H1 (cell line): ENCODE measurements around the gene SPOCK1. TPM values are rescaled to one million over a fixed set of nuclear protein-coding genes. Genes with fewer than 3 reads are reported as not detected.

Source experiments
- CTCF ChIA-PET: fragments of 300-600 bp; sonication (Branson Sonifier 250); formaldehyde crosslinking; loops from one replicate; lab custom pipeline; 2021; ENCODE audit not compliant: partially characterized antibody; lab: Charles Lee
- POLR2A ChIA-PET: fragments of 300-600 bp; sonication (Branson Sonifier 250); formaldehyde crosslinking; loops from one replicate; lab custom pipeline; 2021; ENCODE audit warnings: inconsistent platforms; ENCODE audit not compliant: partially characterized antibody; lab: Charles Lee
- DNase-seq, 2 experiments: peaks; one replicate each; pipeline versions ENCODE4 v3.0.0 to v3.0.0-alpha.2; 2010 to 2022; ENCODE audit warnings: low spot score in 2 of 2, low read depth in 1 of 2, mixed read lengths in 1 of 2
- FAIRE-seq: peaks from 2 replicates; lab custom pipeline; 2011; peaks lifted over from hg19 to GRCh38; lab: Jason Lieb, UNC
- H2AFZ ChIP-seq: 2 replicates; pipeline ENCODE4 v1.8.1; 2012; ENCODE audit warnings: low read length, inconsistent platforms
- H2AK5ac ChIP-seq: 2 replicates; pipeline ENCODE4 v1.6.1; 2013; ENCODE audit warnings: low read depth, low read length
- H2BK120ac ChIP-seq: replicated peaks from 2 replicates; pipeline ENCODE3; 2013; ENCODE audit warnings: low read depth, low read length, inconsistent platforms
- H2BK12ac ChIP-seq: 2 replicates; pipeline ENCODE4 v1.6.1; 2013; ENCODE audit warnings: low read depth, low read length
- H2BK15ac ChIP-seq: 2 replicates; pipeline ENCODE4 v1.6.1; 2013; ENCODE audit warnings: low read length
- H2BK20ac ChIP-seq: 2 replicates; pipeline ENCODE4 v1.6.1; 2013; ENCODE audit warnings: low read length
- H2BK5ac ChIP-seq: 2 replicates; pipeline ENCODE4 v1.6.1; 2013; ENCODE audit warnings: low read depth, low read length
- H3K14ac ChIP-seq: 2 replicates; pipeline ENCODE4 v1.6.1; 2013; ENCODE audit warnings: inconsistent platforms; ENCODE audit not compliant: insufficient read length
- H3K18ac ChIP-seq: 2 replicates; pipeline ENCODE4 v1.6.1; 2013; ENCODE audit warnings: low read length; ENCODE audit errors: extremely low read depth
- H3K23ac ChIP-seq: 2 replicates; pipeline ENCODE4 v1.6.1; 2013; ENCODE audit warnings: inconsistent platforms; ENCODE audit not compliant: insufficient read length
- H3K23me2 ChIP-seq: 2 replicates; pipeline ENCODE4 v1.6.1; 2013; ENCODE audit warnings: low read depth, low read length
- H3K27ac ChIP-seq: 2 replicates; pipeline ENCODE4 v1.6.1; 2011; ENCODE audit warnings: low read depth, low read length, inconsistent platforms
- H3K27me3 ChIP-seq, 4 experiments: replicated peaks in 1 of 4; 1 replicate in 1 of 4; 2 replicates in 3 of 4; pipeline versions ENCODE4 v1.6.1 to v1.8.1; 2011 to 2013; ENCODE audit warnings: low read length in 3 of 4, mild to moderate bottlenecking in 3 of 4, inconsistent platforms in 2 of 4, mixed read lengths in 2 of 4, moderate library complexity in 1 of 4; ENCODE audit not compliant: control insufficient read depth in 3 of 4, insufficient read depth in 3 of 4; ENCODE audit errors: extremely low read depth in 1 of 4
- H3K36me3 ChIP-seq, 4 experiments: 2 replicates each; pipeline versions ENCODE4 v1.6.1 to v1.8.1; 2011 to 2013; ENCODE audit warnings: mild to moderate bottlenecking in 4 of 4, low read length in 3 of 4, moderate library complexity in 2 of 4, control low read depth in 1 of 4, inconsistent platforms in 1 of 4; ENCODE audit not compliant: insufficient read depth in 4 of 4, control insufficient read depth in 2 of 4
- H3K4ac ChIP-seq: replicated peaks from 2 replicates; pipeline ENCODE3; 2013; ENCODE audit warnings: low read length, low read depth, mixed read lengths, inconsistent platforms; ENCODE audit not compliant: insufficient read length
- H3K4me1 ChIP-seq, 4 experiments: replicated peaks in 1 of 4; 1 replicate in 1 of 4; 2 replicates in 3 of 4; pipeline versions ENCODE4 v1.6.1 to v1.8.1; 2011 to 2013; ENCODE audit warnings: low read length in 3 of 4, inconsistent platforms in 2 of 4, mixed read lengths in 1 of 4; ENCODE audit not compliant: insufficient read depth in 4 of 4, control insufficient read depth in 3 of 4
- H3K4me2 ChIP-seq, 2 experiments: 2 replicates each; pipeline versions ENCODE4 v1.6.1 to v1.8.1; 2011 to 2013; ENCODE audit warnings: low read depth in 2 of 2, low read length in 2 of 2, control low read depth in 1 of 2, inconsistent platforms in 1 of 2, mild to moderate bottlenecking in 1 of 2; ENCODE audit not compliant: insufficient read depth in 1 of 2
- H3K4me3 ChIP-seq, 4 experiments: fragments of 200-600, 300-600 bp in 1 of 4; sonication (generic), shearing (Covaris generic), sonication (Bioruptor Twin) in 1 of 4; 2 replicates each; pipeline versions ENCODE4 v1.5.1 to v1.8.1; 2011 to 2016; ENCODE audit warnings: low read length in 4 of 4, low read depth in 3 of 4, control low read depth in 2 of 4, inconsistent platforms in 2 of 4, mild to moderate bottlenecking in 2 of 4, mixed read lengths in 1 of 4, moderate library complexity in 1 of 4; ENCODE audit not compliant: insufficient read depth in 2 of 4; ENCODE audit errors: extremely low read depth in 1 of 4
- H3K56ac ChIP-seq: replicated peaks from 2 replicates; pipeline ENCODE3; 2013; ENCODE audit warnings: low read depth, mild to moderate bottlenecking, mixed read lengths, low read length, inconsistent platforms; ENCODE audit not compliant: insufficient read length
- H3K79me1 ChIP-seq: 2 replicates; pipeline ENCODE4 v1.6.1; 2013; ENCODE audit warnings: low read depth, low read length, control low read depth
- H3K79me2 ChIP-seq, 2 experiments: 2 replicates each; pipeline versions ENCODE4 v1.6.1 to v1.8.1; 2012 to 2013; ENCODE audit warnings: low read length in 2 of 2, mild to moderate bottlenecking in 2 of 2, inconsistent platforms in 1 of 2; ENCODE audit not compliant: insufficient read depth in 2 of 2, control insufficient read depth in 1 of 2
- H3K9ac ChIP-seq, 4 experiments: replicated peaks in 1 of 4; 1 replicate in 1 of 4; 2 replicates in 3 of 4; pipeline versions ENCODE4 v1.6.1 to v1.8.1; 2011 to 2013; ENCODE audit warnings: low read depth in 3 of 4, low read length in 3 of 4, control low read depth in 2 of 4, mild to moderate bottlenecking in 2 of 4, moderate library complexity in 2 of 4, inconsistent platforms in 1 of 4; ENCODE audit errors: extremely low read depth in 1 of 4
- H3K9me3 ChIP-seq, 2 experiments: 2 replicates each; pipeline versions ENCODE4 v1.6.1 to v1.8.1; 2012 to 2013; ENCODE audit warnings: mild to moderate bottlenecking in 2 of 2, moderate library complexity in 2 of 2, control low read depth in 1 of 2, inconsistent platforms in 1 of 2, low read depth in 1 of 2, low read length in 1 of 2, mixed read lengths in 1 of 2; ENCODE audit not compliant: insufficient read depth in 2 of 2
- H4K20me1 ChIP-seq, 2 experiments: replicated peaks in 1 of 2; 2 replicates each; pipeline versions ENCODE3 to v1.8.1; 2011 to 2013; ENCODE audit warnings: inconsistent platforms in 2 of 2, low read length in 2 of 2, mild to moderate bottlenecking in 1 of 2; ENCODE audit not compliant: insufficient read depth in 2 of 2, control insufficient read depth in 1 of 2
- H4K5ac ChIP-seq: 2 replicates; pipeline ENCODE4 v1.6.1; 2013; ENCODE audit warnings: low read length, low read depth, mixed read lengths, inconsistent platforms; ENCODE audit not compliant: insufficient read length
- H4K8ac ChIP-seq: 2 replicates; pipeline ENCODE4 v1.8.0; 2013; ENCODE audit warnings: mild to moderate bottlenecking, moderate library complexity, low read length, inconsistent platforms; ENCODE audit not compliant: insufficient read depth; ENCODE audit errors: extremely low read depth
- H4K91ac ChIP-seq: replicated peaks from 2 replicates; pipeline ENCODE3; 2013; ENCODE audit warnings: low read length, mixed read lengths, inconsistent platforms; ENCODE audit not compliant: insufficient read length
- BACH1 ChIP-seq: IDR thresholded peaks from 2 replicates; pipeline ENCODE4 v1.6.1; 2012; ENCODE audit warnings: low read length, improper control_type of control experiment
- CBX5 ChIP-seq: fragments of 300-800, 300-1000 bp; sonication (generic); IDR thresholded peaks from 2 replicates; pipeline ENCODE4 v1.7.1; 2016; ENCODE audit warnings: antibody characterized with exemption, low read length, low read depth
- CEBPB ChIP-seq: IDR thresholded peaks from 2 replicates; pipeline ENCODE4 v1.6.1; 2012; ENCODE audit warnings: low read depth, low read length
- EP300 ChIP-seq, 2 experiments: IDR thresholded peaks; 1 replicate in 1 of 2; 2 replicates in 1 of 2; pipeline ENCODE4 v1.6.1; 2011 to 2012; ENCODE audit warnings: low read depth in 2 of 2, low read length in 2 of 2, mild to moderate bottlenecking in 2 of 2, borderline replicate concordance in 1 of 2, inconsistent platforms in 1 of 2, moderate library complexity in 1 of 2
- EZH2 ChIP-seq: fragments of 200-600 bp; sonication (generic); IDR thresholded peaks from 2 replicates; pipeline ENCODE4 v1.7.1; 2012; ENCODE audit warnings: low read depth, mild to moderate bottlenecking, moderate library complexity, low read length, inconsistent platforms; ENCODE audit not compliant: severe bottlenecking
- JUN ChIP-seq: IDR thresholded peaks from 2 replicates; pipeline ENCODE4 v1.6.1; 2011; ENCODE audit warnings: low read depth, mild to moderate bottlenecking, improper control_type of control experiment, low read length
- KDM5A ChIP-seq: fragments of 200-600 bp; IDR thresholded peaks from 2 replicates; pipeline ENCODE4 v1.7.1; 2012; ENCODE audit warnings: mild to moderate bottlenecking, low read length, inconsistent platforms, mixed read lengths
- MAFK ChIP-seq: IDR thresholded peaks from 2 replicates; pipeline ENCODE4 v1.6.1; 2012; ENCODE audit warnings: low read depth, mild to moderate bottlenecking, improper control_type of control experiment, low read length
- PHF8 ChIP-seq: fragments of 200-600 bp; sonication (generic); conservative IDR thresholded peaks from 2 replicates; pipeline ENCODE4 v1.7.1; 2012; ENCODE audit warnings: low read depth, mild to moderate bottlenecking, inconsistent platforms, low read length, moderate library complexity
- POLR2A ChIP-seq, 2 experiments: IDR thresholded peaks; 1 replicate in 1 of 2; 2 replicates in 1 of 2; pipeline ENCODE4 v1.6.1; 2011; ENCODE audit warnings: low read depth in 2 of 2, low read length in 2 of 2, mild to moderate bottlenecking in 2 of 2; ENCODE audit errors: control extremely low read depth in 1 of 2
- SP1 ChIP-seq: IDR thresholded peaks from 2 replicates; pipeline ENCODE4 v1.6.1; 2011; ENCODE audit warnings: low read depth, low read length
- SUZ12 ChIP-seq: fragments of 200-600 bp; sonication (generic); IDR thresholded peaks from 2 replicates; pipeline ENCODE4 v1.6.1; 2012; ENCODE audit warnings: mild to moderate bottlenecking, inconsistent platforms, low read length, moderate library complexity, mixed read lengths
- TAF7 ChIP-seq: optimal IDR thresholded peaks from 2 replicates; pipeline ENCODE3; 2011; ENCODE audit warnings: low read depth, mild to moderate bottlenecking, inconsistent platforms, low read length, moderate library complexity, borderline replicate concordance
- TEAD4 ChIP-seq: IDR thresholded peaks from 2 replicates; pipeline ENCODE4 v1.6.1; 2012; ENCODE audit warnings: low read depth, low read length, inconsistent platforms, mixed read lengths
- YY1 ChIP-seq: IDR thresholded peaks from 2 replicates; pipeline ENCODE4 v1.6.1; 2011; ENCODE audit warnings: low read depth, mild to moderate bottlenecking, low read length
- WGBS, 2 experiments: shearing (Covaris generic) in 1 of 2; methylation state at CpG; one replicate each; pipeline versions ENCODE4 v1.1.6 to v1.1.7; 2013 to 2015; ENCODE audit warnings: low lambda C conversion rate in 2 of 2, mixed read lengths in 2 of 2, inconsistent platforms in 1 of 2, low coverage in 1 of 2, missing lambda C conversion rate in 1 of 2; ENCODE audit not compliant: insufficient replicate concordance in 2 of 2, insufficient coverage in 1 of 2, insufficient read length in 1 of 2; ENCODE audit errors: extremely low coverage in 1 of 2, missing lambda C conversion rate in 1 of 2; 5-methylcytosine and 5-hydroxymethylcytosine counted together
- polyA plus RNA-seq, 7 experiments: library from polyadenylated mRNA; depleted of rRNA in 3 of 7; stranded (reverse) in 5 of 7; unstranded in 2 of 7; fragments of >200 nt in 5 of 7; fragments of 200-250 nt in 2 of 7; gene quantifications; 1 replicate in 5 of 7; 2 replicates in 1 of 7; 4 replicates in 1 of 7; pipeline versions ENCODE4 v1.2.1 to v1.2.3, GENCODE V29; 2011 to 2013; ENCODE audit warnings: missing spikeins in 2 of 7, mixed read lengths in 2 of 7
- total RNA-seq: library from RNA; stranded (reverse); fragmentation: NEBNext Ultra II Directional; extraction: Animal tissue kit (Norgen Biotek cat#: 25700); gene quantifications from 2 replicates; pipeline ENCODE4 v1.2.1, GENCODE V29; 2021

The SPOCK1 gene
- total and polyA plus RNA-seq, 2 of the 8 experiments (the other 6 are each of a cell fraction or from before 2014, with no cell fraction given) = 6.9 to 18.1 TPM

GRCh38 chr5:137478043-137478442 is 21.1 kb downstream of the SPOCK1 start (continued):
- no peak for TF ChIP-seq SUZ12
- no peak for TF ChIP-seq SP1

DNA sequence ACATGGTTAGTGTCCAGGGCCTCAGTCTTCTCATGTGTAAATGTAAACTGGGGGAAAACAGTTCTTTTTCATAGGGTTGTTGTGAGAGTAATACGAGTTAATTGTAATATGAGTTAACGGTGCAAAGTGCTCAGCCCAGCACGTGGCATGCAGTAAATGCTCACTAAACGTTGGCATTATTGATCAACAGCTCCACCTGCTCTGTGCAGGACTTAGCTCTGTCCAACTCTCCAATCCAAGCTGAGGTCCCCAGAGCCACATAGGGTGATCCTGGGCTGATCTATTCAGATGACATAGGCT is 28.3 kb downstream of the SPOCK1 start:
- no peak overlapping the region for H3K4me2 ChIP-seq

More for the DNA sequence above, 28.3 kb downstream of the SPOCK1 start:
- Histone ChIP-seq H3K27ac (no peak overlapping the region), H3K79me1 (no peaks in the 10 kb centered on the region), H3K23me2 (no peaks in the 10 kb centered on the region), H4K20me1 (no peaks in the 10 kb centered on the region), H3K9ac (no peak overlapping the region), H4K8ac (no peak overlapping the region), H2BK120ac (no peak overlapping the region), H2BK20ac (no peak overlapping the region), H4K91ac (no peak overlapping the region), H3K27me3 (no peaks in the 10 kb centered on the region), H3K23ac (no peak overlapping the region), H3K4me1 (no peaks in the 10 kb centered on the region), H3K36me3 (no peaks in the 10 kb centered on the region), H2BK15ac (no peak overlapping the region), H3K14ac (no peak overlapping the region), H2BK12ac (no peak overlapping the region), H3K9me3 (no peaks in the 10 kb centered on the region), H3K18ac (no peak overlapping the region), H3K4ac (no peak overlapping the region), H2BK5ac (no peak overlapping the region), H2AK5ac (no peak overlapping the region), H3K79me2 (no peaks in the 10 kb centered on the region), H4K5ac (no peak overlapping the region), H3K56ac (no peak overlapping the region), H2AFZ (no peak overlapping the region), H3K4me3 (no peak overlapping the region)
- DNase-seq (no peak), FAIRE-seq (no peak)
- WGBS, 2 experiments = 83% methylated on average over 4 of the region's 4 CpGs; no CpG with 5 or more reads in 1 of the 2 experiments
- POLR2A ChIA-PET = no interaction called here
- TF ChIP-seq EZH2 (no peak), JUN (no peak), CBX5 (no peak), YY1 (no peak), SP1 (no peak), TEAD4 (no peak), POLR2A (IDR thresholded peaks at IDR 0.05; ENCODE audit: control extremely low read depth in 1 of 2, low read depth in 2 of 2, low read length in 2 of 2) (no peak), BACH1 (no peak), MAFK (no peak), CEBPB (no peak), PHF8 (no peak), EP300 (IDR thresholded peaks at IDR 0.05; ENCODE audit: borderline replicate concordance in 1 of 2, low read depth in 2 of 2, low read length in 2 of 2) (no peak), KDM5A (no peak), TAF7 (no peak)
- CTCF ChIA-PET = no interaction called here
